Stomach smooth muscle (tissue), 2 donors: ENCODE measurements around the gene TNNC1.

Source experiments
- H3K27ac ChIP-seq: one replicate; pipeline ENCODE4 v1.7.0; 2013; ENCODE audit warnings: mild to moderate bottlenecking, low read length, inconsistent platforms
- H3K27me3 ChIP-seq, 2 donors: one replicate each; pipeline ENCODE4 v1.7.0; 2013; ENCODE audit warnings: low read length in 2 of 2; ENCODE audit not compliant: insufficient read depth in 2 of 2, control insufficient read depth in 1 of 2
- H3K36me3 ChIP-seq, 2 donors: one replicate each; pipeline ENCODE4 v1.7.0; 2013; ENCODE audit warnings: low read length in 2 of 2; ENCODE audit not compliant: control insufficient read depth in 2 of 2, insufficient read depth in 2 of 2
- H3K4me1 ChIP-seq: one replicate; pipeline ENCODE4 v1.7.0; 2013; ENCODE audit warnings: low read length; ENCODE audit not compliant: control insufficient read depth, insufficient read depth
- H3K4me3 ChIP-seq, 2 donors: one replicate each; pipeline ENCODE4 v1.7.0; 2013; ENCODE audit warnings: low read length in 2 of 2
- H3K9ac ChIP-seq, 2 donors: one replicate each; pipeline ENCODE4 v1.7.0; 2013; ENCODE audit warnings: low read length in 2 of 2, mild to moderate bottlenecking in 1 of 2
- H3K9me3 ChIP-seq, 2 donors: one replicate each; pipeline ENCODE4 v1.7.0; 2013; ENCODE audit warnings: low read length in 2 of 2; ENCODE audit not compliant: control insufficient read depth in 2 of 2
- donor health status: healthy.
- donor health status: Pancreatic carcinoma.

The TNNC1 gene

DNA sequence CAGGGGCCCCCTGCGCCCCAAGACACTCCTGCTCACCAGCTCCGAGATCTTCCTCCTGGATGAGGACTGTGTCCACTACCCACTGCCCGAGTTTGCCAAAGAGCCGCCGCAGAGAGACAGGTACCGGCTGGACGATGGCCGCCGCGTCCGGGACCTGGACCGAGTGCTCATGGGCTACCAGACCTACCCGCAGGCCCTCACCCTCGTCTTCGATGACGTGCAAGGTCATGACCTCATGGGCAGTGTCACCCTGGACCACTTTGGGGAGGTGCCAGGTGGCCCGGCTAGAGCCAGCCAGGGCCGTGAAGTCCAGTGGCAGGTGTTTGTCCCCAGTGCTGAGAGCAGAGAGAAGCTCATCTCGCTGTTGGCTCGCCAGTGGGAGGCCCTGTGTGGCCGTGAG is 38.2 kb upstream of the TNNC1 start:
- H3K4me1 ChIP-seq, result peaks cover 6% of the 10 kb centered on the region
- no peak overlapping the region for H3K4me3 ChIP-seq
- no peak overlapping the region for H3K27ac ChIP-seq
- H3K36me3 ChIP-seq, result peaks cover 44 to 50% of the 10 kb centered on the region in 2 donors
- no peaks in the 10 kb centered on the region for H3K9me3 ChIP-seq
- H3K9ac ChIP-seq, result no peak overlapping the region
- H3K27me3 ChIP-seq, result no peaks in the 10 kb centered on the region

DNA sequence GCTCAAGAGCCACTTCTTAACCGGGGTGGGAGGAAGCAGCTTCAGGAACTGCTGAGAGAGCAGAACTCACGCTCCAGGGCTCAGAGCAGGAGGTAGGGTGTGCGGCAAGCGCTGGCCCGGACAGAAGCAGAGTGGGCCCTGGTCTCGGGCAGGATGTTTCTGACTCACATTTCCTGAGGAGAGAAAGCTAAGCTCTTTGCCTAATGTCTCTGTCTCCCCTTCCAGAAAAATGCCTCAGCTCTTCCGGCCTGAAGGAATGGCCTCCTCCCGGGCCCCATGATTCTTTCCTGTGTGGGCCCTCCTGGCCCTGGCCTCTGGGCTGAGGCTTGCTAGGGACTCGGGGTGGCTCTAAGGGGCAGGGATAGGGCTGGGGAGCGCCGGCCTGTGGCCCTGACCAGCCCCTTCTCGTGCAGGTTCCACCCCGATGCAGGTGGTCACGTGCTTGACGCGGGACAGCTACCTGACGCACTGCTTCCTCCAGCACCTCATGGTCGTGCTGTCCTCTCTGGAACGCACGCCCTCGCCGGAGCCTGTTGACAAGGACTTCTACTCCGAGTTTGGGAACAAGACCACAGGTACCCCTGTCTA is 37.2 kb upstream of the TNNC1 start:
- Histone ChIP-seq H3K4me3 (no peak overlapping the region), H3K9ac (no peak overlapping the region), H3K27ac (no peak overlapping the region), H3K27me3 (no peaks in the 10 kb centered on the region), H3K4me1 (peaks cover 6% of the 10 kb centered on the region), H3K9me3 (no peaks in the 10 kb centered on the region), H3K36me3 (peaks cover 52 to 59% of the 10 kb centered on the region in 2 donors)

- peaks cover 52 to 63% of the 10 kb centered on the region in 2 donors for H3K36me3 ChIP-seq
- no peaks in the 10 kb centered on the region for H3K27me3 ChIP-seq
- peaks cover 6% of the 10 kb centered on the region for H3K4me1 ChIP-seq
- no peak overlapping the region for H3K4me3 ChIP-seq
- H3K9ac ChIP-seq, result no peak overlapping the region
- H3K9me3 ChIP-seq, result no peaks in the 10 kb centered on the region
- no peak overlapping the region for H3K27ac ChIP-seq
Observed at GRCh38 chr3:52490035-52490938, 36.4 kb upstream of the TNNC1 start.

DNA sequence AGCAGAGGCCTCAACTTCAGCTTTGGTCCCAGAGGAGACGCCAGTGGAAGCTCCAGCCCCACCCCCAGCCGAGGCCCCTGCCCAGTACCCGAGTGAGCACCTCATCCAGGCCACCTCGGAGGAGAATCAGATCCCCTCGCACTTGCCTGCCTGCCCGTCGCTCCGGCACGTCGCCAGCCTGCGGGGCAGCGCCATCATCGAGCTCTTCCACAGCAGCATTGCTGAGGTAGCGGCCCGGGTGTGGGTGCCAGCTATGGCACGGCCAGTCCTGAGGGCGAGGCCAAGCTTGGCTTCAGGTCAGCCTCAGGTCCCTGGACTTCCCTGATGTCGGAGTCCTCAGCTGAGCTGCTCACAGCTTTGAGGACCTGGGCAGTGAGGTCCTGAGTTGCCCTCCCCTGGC is 35.6 kb upstream of the TNNC1 start:
- Histone ChIP-seq H3K4me3 (no peak overlapping the region), H3K9ac (no peak overlapping the region), H3K27me3 (no peaks in the 10 kb centered on the region), H3K9me3 (no peaks in the 10 kb centered on the region), H3K36me3 (peaks cover 52 to 66% of the 10 kb centered on the region in 2 donors), H3K27ac (no peak overlapping the region), H3K4me1 (peaks cover 7% of the 10 kb centered on the region)

DNA sequence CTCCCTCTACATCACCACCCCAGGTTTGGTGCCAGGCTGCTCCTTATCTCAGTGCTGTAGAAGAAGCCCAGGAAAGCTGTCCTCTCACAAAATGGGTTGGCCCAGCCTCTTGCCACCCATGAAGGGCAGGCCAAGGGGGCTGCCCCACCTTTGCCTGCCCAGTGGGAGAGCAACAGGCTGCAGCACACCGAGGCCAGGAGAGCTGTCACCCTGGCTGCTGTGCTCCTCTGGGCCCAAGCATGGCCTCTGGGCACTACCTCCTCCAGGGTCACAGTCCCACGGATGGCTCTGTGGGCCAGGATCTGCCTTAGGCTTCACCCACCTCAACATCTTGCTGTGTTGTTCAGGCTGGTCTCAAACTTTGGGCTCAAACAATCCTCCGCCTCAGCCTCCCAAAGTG is 34.9 kb upstream of the TNNC1 start:
- H3K27me3 ChIP-seq, result no peaks in the 10 kb centered on the region
- no peak overlapping the region for H3K4me3 ChIP-seq
- H3K9me3 ChIP-seq, result no peaks in the 10 kb centered on the region
- no peak overlapping the region for H3K27ac ChIP-seq
- peaks cover 11% of the 10 kb centered on the region for H3K4me1 ChIP-seq
- H3K9ac ChIP-seq, result no peak overlapping the region
- H3K36me3 ChIP-seq, result peaks cover 52 to 66% of the 10 kb centered on the region in 2 donors

GRCh38 chr3:52487788-52488691 is 34.2 kb upstream of the TNNC1 start:
- peaks cover 51 to 65% of the 10 kb centered on the region in 2 donors for H3K36me3 ChIP-seq
- H3K27ac ChIP-seq, result no peak overlapping the region
- no peak overlapping the region for H3K9ac ChIP-seq
- H3K4me3 ChIP-seq, result no peak overlapping the region
- H3K9me3 ChIP-seq, result no peaks in the 10 kb centered on the region
- H3K27me3 ChIP-seq, result no peaks in the 10 kb centered on the region
- H3K4me1 ChIP-seq, result peaks cover 18% of the 10 kb centered on the region

DNA sequence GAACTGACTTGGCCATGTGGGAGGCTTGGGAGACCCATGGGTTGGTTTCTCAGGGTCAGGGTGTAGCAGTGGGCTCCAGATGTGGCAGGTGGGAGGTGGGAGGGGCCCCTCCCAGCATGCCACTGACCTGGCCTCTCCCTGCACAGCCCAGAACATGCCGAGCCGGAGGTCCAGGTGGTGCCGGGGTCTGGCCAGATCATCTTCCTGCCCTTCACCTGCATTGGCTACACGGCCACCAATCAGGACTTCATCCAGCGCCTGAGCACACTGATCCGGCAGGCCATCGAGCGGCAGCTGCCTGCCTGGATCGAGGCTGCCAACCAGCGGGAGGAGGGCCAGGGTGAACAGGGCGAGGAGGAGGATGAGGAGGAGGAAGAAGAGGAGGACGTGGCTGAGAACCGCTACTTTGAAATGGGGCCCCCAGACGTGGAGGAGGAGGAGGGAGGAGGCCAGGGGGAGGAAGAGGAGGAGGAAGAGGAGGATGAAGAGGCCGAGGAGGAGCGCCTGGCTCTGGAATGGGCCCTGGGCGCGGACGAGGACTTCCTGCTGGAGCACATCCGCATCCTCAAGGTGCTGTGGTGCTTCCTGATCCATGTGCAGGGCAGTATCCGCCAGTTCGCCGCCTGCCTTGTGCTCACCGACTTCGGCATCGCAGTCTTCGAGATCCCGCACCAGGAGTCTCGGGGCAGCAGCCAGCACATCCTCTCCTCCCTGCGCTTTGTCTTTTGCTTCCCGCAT is 33.4 kb upstream of the TNNC1 start:
- H3K36me3 ChIP-seq, result peaks cover 48 to 64% of the 10 kb centered on the region in 2 donors
- H3K4me1 ChIP-seq, result peaks cover 21% of the 10 kb centered on the region

DNA sequence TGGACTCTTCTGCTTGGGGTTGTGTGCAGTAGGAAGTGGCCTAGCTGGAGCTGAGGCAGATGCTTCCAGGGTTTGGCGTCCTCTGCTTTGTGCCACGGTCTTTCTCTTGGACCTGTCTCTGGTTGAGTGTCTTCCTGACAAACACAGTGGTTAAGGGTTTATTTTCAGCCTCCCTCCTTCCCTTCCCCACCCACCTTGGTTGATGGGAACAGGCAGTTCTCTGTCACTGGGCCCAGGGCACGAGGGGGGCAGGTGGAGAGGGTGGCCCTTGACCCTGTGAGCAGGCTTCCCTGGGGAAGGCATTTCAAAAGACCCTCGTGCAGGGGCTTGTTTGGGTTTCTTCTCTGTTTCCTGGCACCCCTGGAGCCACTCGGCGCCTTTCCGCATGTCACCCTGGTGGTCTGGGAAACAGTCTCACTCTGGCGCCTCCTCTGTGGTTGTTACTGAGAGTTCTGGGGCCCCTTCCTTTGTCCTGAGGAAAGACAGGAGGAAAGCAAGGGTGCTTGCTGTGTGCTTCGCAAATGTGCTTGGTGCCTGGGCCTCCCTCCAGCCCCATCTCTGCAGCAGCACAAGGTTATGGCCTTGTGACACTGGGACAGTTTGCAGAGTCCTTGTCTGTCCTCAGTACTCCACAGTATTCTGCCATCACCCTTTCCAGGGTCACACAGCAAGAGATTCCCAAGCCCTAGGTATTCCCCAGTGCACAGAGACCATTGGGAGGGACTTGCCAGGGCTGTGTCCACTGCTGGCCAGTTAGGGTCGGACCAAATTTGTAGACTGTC is 31.0 kb upstream of the TNNC1 start:
- no peak overlapping the region for H3K4me3 ChIP-seq
- no peaks in the 10 kb centered on the region for H3K27me3 ChIP-seq
- H3K36me3 ChIP-seq, result peaks cover 51 to 67% of the 10 kb centered on the region in 2 donors
- H3K27ac ChIP-seq, result no peak overlapping the region
- no peaks in the 10 kb centered on the region for H3K9me3 ChIP-seq
- peaks cover 19% of the 10 kb centered on the region for H3K4me1 ChIP-seq
- no peak overlapping the region for H3K9ac ChIP-seq

More for the DNA sequence above, 33.4 kb upstream of the TNNC1 start:
- H3K9me3 ChIP-seq, result no peaks in the 10 kb centered on the region
- H3K27me3 ChIP-seq, result no peaks in the 10 kb centered on the region
- no peak overlapping the region for H3K27ac ChIP-seq
- no peak overlapping the region for H3K9ac ChIP-seq
- H3K4me3 ChIP-seq, result no peak overlapping the region

DNA sequence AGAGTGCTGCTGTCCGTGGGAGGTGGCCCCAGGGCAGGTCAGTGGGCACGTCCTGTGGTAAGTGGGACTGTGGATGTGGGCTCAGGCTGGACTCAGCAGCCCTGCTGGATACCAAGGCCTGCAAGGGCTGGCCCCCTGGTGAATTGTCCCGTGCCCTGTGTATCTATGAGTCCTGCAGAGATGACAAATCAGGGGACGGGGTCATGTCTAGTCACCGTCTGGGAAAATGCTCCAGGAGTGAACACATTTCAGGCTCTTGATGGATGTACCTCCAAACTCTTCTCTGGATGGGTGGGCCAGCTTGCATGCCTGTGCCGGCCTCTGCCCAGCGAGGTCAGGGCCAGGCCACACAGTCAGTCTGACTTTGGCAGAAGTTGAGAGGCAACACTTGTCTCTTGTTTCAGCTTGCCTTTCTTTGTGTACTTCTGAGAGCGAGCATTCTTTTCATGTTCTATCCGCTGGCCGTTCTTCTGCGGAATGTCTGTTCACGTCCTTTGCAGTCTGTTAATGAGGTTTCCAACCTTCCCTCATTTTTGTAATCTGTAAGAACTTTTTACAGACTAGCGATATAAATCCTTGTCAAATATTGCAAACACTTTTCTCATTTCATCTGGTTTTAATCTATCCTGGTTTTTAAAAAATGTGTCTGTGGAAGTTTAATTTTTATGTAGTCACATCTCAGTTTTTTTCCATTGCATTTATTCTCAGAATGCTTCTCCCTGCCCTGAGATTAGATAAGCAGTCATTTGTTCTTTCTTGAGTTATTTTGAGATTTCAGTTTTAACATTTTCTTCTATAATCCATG is 29.9 kb upstream of the TNNC1 start:
- peak overlapping the region; percentile 41 for H3K27ac ChIP-seq
- peaks cover 50 to 68% of the 10 kb centered on the region in 2 donors for H3K36me3 ChIP-seq
- no peaks in the 10 kb centered on the region for H3K9me3 ChIP-seq
- peaks cover 19% of the 10 kb centered on the region for H3K4me1 ChIP-seq
- H3K4me3 ChIP-seq, result peak overlapping the region in 1 of 2 donors; percentile 15
- peak overlapping the region; percentile 28 to 29 for H3K9ac ChIP-seq
- no peaks in the 10 kb centered on the region for H3K27me3 ChIP-seq
